GM12878 (cell line): ENCODE measurements around the gene UBE2M. TPM values are rescaled to one million over a fixed set of nuclear protein-coding genes. Genes with fewer than 3 reads are reported as not detected.

Experiments
- ATAC-seq: fragments of 200-7000 bp; cut with Tn5 transposase; 3 replicates; pipeline ENCODE4 v1.9.1; 2020; ENCODE audit warnings: mild to moderate bottlenecking, moderate library complexity
- BruUV-seq: library from RNA; stranded (reverse); fragments of 400-500 nt; replicated peaks from 2 replicates; lab custom pipeline; 2021; lab: Mats Ljungman, UMichigan
- CTCF ChIA-PET: fragments of 300-600 bp; sonication (Branson Sonifier 250); formaldehyde crosslinking; extraction: SDS; loops from one replicate; lab custom pipeline; 2021; ENCODE audit warnings: inconsistent platforms; lab: Yijun Ruan, JAX
- POLR2A ChIA-PET: fragments of 350-600 bp; formaldehyde crosslinking; extraction: SDS; loops from one replicate; lab custom pipeline; 2021; ENCODE audit warnings: inconsistent platforms; lab: Charles Lee
- RAD21 ChIA-PET: fragments of 300-600 bp; sonication (Branson Sonifier 250); formaldehyde crosslinking; loops from one replicate; lab custom pipeline; 2023; ENCODE audit warnings: antibody characterized with exemption; ENCODE audit not compliant: unreplicated experiment; lab: Charles Lee
- SMC1A ChIA-PET: fragments of 300-600 bp; sonication (Branson Sonifier 250); formaldehyde crosslinking; loops from one replicate; lab custom pipeline; 2023; ENCODE audit not compliant: unreplicated experiment, uncharacterized antibody; lab: Charles Lee
- DNase-seq: peaks from one replicate; pipeline ENCODE4 v3.0.0-alpha.2; 2011; ENCODE audit warnings: low read depth, low spot score
- FAIRE-seq: peaks from 3 replicates; lab custom pipeline; 2011; peaks lifted over from hg19 to GRCh38; lab: Jason Lieb, UNC
- H2AFZ ChIP-seq: 2 replicates; pipeline ENCODE4 v1.6.0; 2011; ENCODE audit warnings: low read depth, low read length, control low read depth; ENCODE audit not compliant: control insufficient read depth
- H3K27ac ChIP-seq: 2 replicates; pipeline ENCODE4 v1.5.1; 2011; ENCODE audit warnings: control low read depth; ENCODE audit not compliant: control insufficient read depth, insufficient read depth
- H3K27me3 ChIP-seq, 2 experiments: replicated peaks in 1 of 2; 2 replicates each; pipeline versions ENCODE4 v1.6.0 to v1.6.1; 2011; ENCODE audit warnings: low read length in 1 of 2; ENCODE audit not compliant: control insufficient read depth in 2 of 2, insufficient read depth in 2 of 2
- H3K36me3 ChIP-seq, 2 experiments: 2 replicates each; pipeline ENCODE4 v1.5.1; 2011; ENCODE audit warnings: low read length in 1 of 2; ENCODE audit not compliant: control insufficient read depth in 2 of 2, insufficient read depth in 2 of 2
- H3K4me1 ChIP-seq: 2 replicates; pipeline ENCODE4 v1.6.1; 2011; ENCODE audit warnings: mild to moderate bottlenecking, low read length, moderate library complexity, mixed read lengths; ENCODE audit not compliant: control insufficient read depth, insufficient read depth
- H3K4me2 ChIP-seq: 2 replicates; pipeline ENCODE4 v1.6.0; 2011; ENCODE audit warnings: control low read depth; ENCODE audit not compliant: control insufficient read depth, insufficient read depth
- H3K4me3 ChIP-seq: fragments of 200-600 bp; sonication (generic); 2 replicates; pipeline ENCODE4 v1.5.1; 2016
- H3K79me2 ChIP-seq: 2 replicates; pipeline ENCODE4 v1.6.0; 2011; ENCODE audit warnings: low read length; ENCODE audit not compliant: control insufficient read depth, insufficient read depth
- H3K9ac ChIP-seq: 2 replicates; pipeline ENCODE4 v1.8.0; 2011; ENCODE audit warnings: low read length, control low read depth, mixed read lengths; ENCODE audit not compliant: control insufficient read depth, insufficient read depth
- H3K9me3 ChIP-seq: replicated peaks from 3 replicates; pipeline ENCODE4 v1.5.1; 2011; ENCODE audit warnings: mild to moderate bottlenecking, low read length; ENCODE audit not compliant: control insufficient read depth, insufficient read depth
- H4K20me1 ChIP-seq: 2 replicates; pipeline ENCODE4 v1.6.0; 2011; ENCODE audit not compliant: control insufficient read depth, insufficient read depth
- BACH1 ChIP-seq: fragments of 450-650 bp; IDR thresholded peaks from 2 replicates; pipeline ENCODE4 v1.6.1; 2017; ENCODE audit warnings: mild to moderate bottlenecking, borderline replicate concordance
- EGR1 ChIP-seq, 2 experiments: IDR thresholded peaks; 1 replicate in 1 of 2; 2 replicates in 1 of 2; pipeline ENCODE4 v1.6.1; 2011 to 2012; ENCODE audit warnings: low read depth in 2 of 2, low read length in 2 of 2, borderline replicate concordance in 1 of 2, mild to moderate bottlenecking in 1 of 2, moderate library complexity in 1 of 2
- EP300 ChIP-seq, 2 experiments: fragments of 150-350 bp in 1 of 2; IDR thresholded peaks; 2 replicates each; pipeline ENCODE4 v1.6.1; 2011 to 2012; ENCODE audit warnings: low read depth in 2 of 2, low read length in 2 of 2, borderline replicate concordance in 1 of 2, improper control_type of control experiment in 1 of 2, inconsistent platforms in 1 of 2; ENCODE audit not compliant: control insufficient read depth in 1 of 2
- HDAC6 ChIP-seq: fragments of 200-600 bp; sonication (generic); IDR thresholded peaks from one replicate; pipeline ENCODE4 v1.8.0; 2017; ENCODE audit warnings: antibody characterized with exemption; ENCODE audit not compliant: unreplicated experiment
- HDGF ChIP-seq: fragments of 450-650 bp; IDR thresholded peaks from 2 replicates; pipeline ENCODE4 v1.6.1; 2016; ENCODE audit warnings: antibody characterized with exemption
- KLF5 ChIP-seq: fragments of 450-650 bp; IDR thresholded peaks from 2 replicates; pipeline ENCODE4 v1.6.1; 2014; ENCODE audit warnings: mild to moderate bottlenecking; ENCODE audit not compliant: partially characterized antibody
- NFYA ChIP-seq: IDR thresholded peaks from 2 replicates; pipeline ENCODE4 v1.6.1; 2011; ENCODE audit warnings: low read depth, mild to moderate bottlenecking, low read length, improper control_type of control experiment, borderline replicate concordance
- NFYB ChIP-seq: IDR thresholded peaks from 2 replicates; pipeline ENCODE4 v1.6.1; 2011; ENCODE audit warnings: low read depth, mild to moderate bottlenecking, low read length, improper control_type of control experiment, moderate library complexity; ENCODE audit not compliant: insufficient read depth
- RAD21 ChIP-seq: IDR thresholded peaks from 2 replicates; pipeline ENCODE4 v1.6.1; 2011; ENCODE audit warnings: mild to moderate bottlenecking, low read depth, low read length, moderate library complexity; ENCODE audit not compliant: insufficient read depth
- SP1 ChIP-seq: IDR thresholded peaks from one replicate; pipeline ENCODE4 v1.6.1; 2011; ENCODE audit warnings: low read depth, low read length
- TCF3 ChIP-seq: IDR thresholded peaks from 2 replicates; pipeline ENCODE4 v1.6.1; 2012; ENCODE audit warnings: low read depth, mild to moderate bottlenecking, low read length, borderline replicate concordance; ENCODE audit not compliant: insufficient read depth
- YY1 ChIP-seq: IDR thresholded peaks from 2 replicates; pipeline ENCODE4 v1.6.1; 2011; ENCODE audit warnings: low read depth, mild to moderate bottlenecking, low read length
- WGBS: methylation state at CpG from one replicate; pipeline ENCODE4 v1.1.6; 2016; ENCODE audit warnings: low lambda C conversion rate; ENCODE audit not compliant: insufficient replicate concordance, insufficient coverage; ENCODE audit errors: missing lambda C conversion rate; 5-methylcytosine and 5-hydroxymethylcytosine counted together
- in situ Hi-C: fragments of 300-500 bp; cut with MboI; formaldehyde crosslinking; loops from 9 replicates; pipeline ENCODE4 v1.14.3; 2018; ENCODE audit warnings: mixed read lengths
- intact Hi-C: fragments of 100-400 bp; cut with micrococcal nuclease; formaldehyde crosslinking; loops from one replicate; pipeline ENCODE4 v1.14.2; 2022; ENCODE audit not compliant: unreplicated experiment
- polyA plus RNA-seq, 11 experiments: library from polyadenylated mRNA; depleted of rRNA in 4 of 11; unstranded in 6 of 11; stranded (reverse) in 5 of 11; fragments of >200 nt; fragmentation: Nextera tagmentation in 4 of 11; fragmentation: Illumina TruSeq in 1 of 11; extraction: Ambion mirVana in 4 of 11; extraction: Trizol in 1 of 11; gene quantifications; 1 replicate in 1 of 11; 2 replicates in 10 of 11; pipeline versions ENCODE4 v1.2.1 to v1.2.3, GENCODE V29; 2011 to 2016; ENCODE audit warnings: inconsistent platforms in 2 of 11, missing spikeins in 2 of 11, low read depth in 1 of 11
- total RNA-seq, 4 experiments: library from RNA; depleted of rRNA in 3 of 4; stranded (reverse); fragments of >200 nt in 3 of 4; fragmentation: Illumina TruSeq in 1 of 4; extraction: Trizol in 1 of 4; gene quantifications; 2 replicates each; pipeline versions ENCODE4 v1.2.1 to v1.2.3, GENCODE V29; 2013 to 2021
- TF ChIP-seq, protein P1 (sequence below): fragments of 450-650 bp; IDR thresholded peaks from 2 replicates; pipeline ENCODE4 v1.6.1; 2016; ENCODE audit warnings: mild to moderate bottlenecking, moderate library complexity, borderline replicate concordance

Gene UBE2M
- total and polyA plus RNA-seq, 10 of the 15 experiments (the other 5 are each of a cell fraction or from before 2014, with no cell fraction given), result 1.4 to 105 (median 73.9) TPM

DNA sequence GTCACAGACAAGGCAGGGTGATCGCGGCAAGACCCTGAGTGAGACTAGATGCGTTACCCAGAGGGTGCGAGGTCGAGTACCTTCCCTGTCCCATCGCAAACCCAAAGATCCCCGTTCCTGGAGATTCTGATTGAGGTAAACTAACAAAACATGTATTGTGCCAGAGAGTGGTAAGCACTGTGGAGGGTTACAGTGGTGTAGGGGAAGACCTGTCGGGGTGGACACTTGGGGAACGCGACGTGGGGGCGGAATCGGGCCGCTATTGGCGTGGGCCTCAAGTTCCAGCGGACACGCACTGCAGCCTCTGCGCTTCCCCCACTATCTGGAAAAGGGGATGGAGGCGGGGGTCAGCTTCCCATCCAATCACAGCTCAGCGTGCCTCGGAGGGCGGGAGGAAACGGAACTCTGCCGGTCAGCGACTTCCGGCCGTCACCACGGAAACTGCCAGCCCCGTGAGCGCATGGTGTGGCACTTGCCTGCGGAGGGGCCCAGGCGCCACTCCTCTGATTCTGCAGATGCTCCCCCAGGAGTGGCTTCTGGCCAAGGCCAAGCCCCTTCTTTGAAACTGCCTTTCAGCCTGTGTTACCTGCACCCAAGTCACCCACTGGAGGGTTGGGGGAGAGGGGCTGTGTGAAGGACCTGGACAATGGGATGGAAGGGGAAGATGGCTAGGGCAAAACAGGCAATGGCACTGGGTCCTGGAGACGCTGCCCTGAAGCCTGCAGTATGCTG is 1.0 kb upstream of the UBE2M start (continued):
- peak in 1 of 2 experiments; percentile 44; a peak in 1 of 4 replicates for TF ChIP-seq EP300 (IDR thresholded peaks at IDR 0.05; ENCODE audit: borderline replicate concordance in 1 of 2, control insufficient read depth in 1 of 2, low read depth in 2 of 2, low read length in 2 of 2)
- TF ChIP-seq, all 136 proteins: peak for 57

DNA sequence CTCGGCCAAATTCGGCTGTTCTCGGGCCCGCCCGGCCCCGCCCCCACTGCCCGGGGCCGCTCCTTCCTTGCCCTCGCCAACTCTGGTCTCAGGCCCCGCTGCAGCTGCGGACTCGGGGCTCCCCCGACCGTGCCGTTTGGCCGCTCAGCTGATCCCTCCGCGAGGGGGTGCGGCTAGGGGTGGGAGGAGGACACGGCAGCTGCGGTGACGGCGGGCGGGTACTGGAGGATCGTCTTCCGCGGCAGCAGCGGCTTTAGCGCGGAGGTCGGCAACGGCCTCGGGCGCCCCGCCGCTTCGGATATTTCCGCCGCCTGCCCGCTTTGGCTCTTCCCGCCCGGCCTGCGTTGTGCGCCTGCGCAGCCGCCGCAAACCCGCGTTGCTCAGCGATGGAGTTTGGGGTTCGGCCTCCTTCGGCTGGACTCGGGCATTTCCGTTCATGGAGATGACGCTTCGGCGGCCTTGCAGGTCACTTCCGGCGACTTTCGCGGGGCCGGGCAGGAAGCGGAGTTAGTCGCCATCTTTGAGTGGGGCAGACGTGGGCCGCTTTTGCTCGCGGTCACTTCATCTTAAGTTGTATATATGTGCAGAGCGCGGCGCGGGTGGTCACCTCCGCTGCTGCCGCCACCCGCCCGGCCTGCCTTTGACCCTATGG is 338 bp upstream of the UBE2M start:
- RAD21 ChIA-PET, result interaction anchor here (0.6 to 1.6 kb wide), 6 partner anchors 14 to 39 kb away, joined by 3 to 5 read pairs (median 4); partner anchors contain the start of gene ZBTB45
- CTCF ChIA-PET, result interaction anchor here (1.0 to 2.4 kb wide), 4 partner anchors 13 to 39 kb away, joined by 3 to 14 read pairs (median 6); partner anchors contain the start of gene ZBTB45
- H3K9ac ChIP-seq, result peak overlapping the region; percentile 93
- no TSS peak for BruUV-seq
- intact Hi-C loops (loop anchor here (1.0 to 2.0 kb wide), 2 partner anchors 14 to 44 kb away; no protein-coding TSS in a partner anchor), in situ Hi-C loops (no loop called here)
- SMC1A ChIA-PET, result interaction anchor here (0.6 to 1.9 kb wide), 4 partner anchors 13 to 197 kb away, joined by 3 to 10 read pairs (median 4); partner anchors contain the start of gene ZBTB45
- peaks cover 50% of the 10 kb centered on the region for H3K4me1 ChIP-seq
- H3K4me3 ChIP-seq, result peak overlapping the region; percentile 89
- H3K4me2 ChIP-seq, result peak overlapping the region; percentile 88
- peaks cover 5% of the 10 kb centered on the region in 2 experiments; a peak in 3 of 4 replicates for H3K36me3 ChIP-seq
- POLR2A ChIA-PET, result interaction anchor here (0.6 to 4.7 kb wide), 10 partner anchors 12 to 70 kb away, joined by 3 to 46 read pairs (median 8); partner anchors contain the start of genes MZF1, TRIM28 and ZBTB45
- no peaks in the 10 kb centered on the region for H3K9me3 ChIP-seq
- WGBS, result 2% methylated on average over 63 of the region's 76 CpGs
- no peaks in the 10 kb centered on the region for H3K27me3 ChIP-seq
- no peaks in the 10 kb centered on the region for H4K20me1 ChIP-seq
- ATAC-seq (peak; percentile 72), FAIRE-seq (peak; percentile 100), DNase-seq (peak; percentile 95)
- peaks cover 42% of the 10 kb centered on the region for H3K79me2 ChIP-seq
- H3K27ac ChIP-seq, result peak overlapping the region; percentile 96
- H2AFZ ChIP-seq, result peak overlapping the region; percentile 86
- TF ChIP-seq, protein P1, sequence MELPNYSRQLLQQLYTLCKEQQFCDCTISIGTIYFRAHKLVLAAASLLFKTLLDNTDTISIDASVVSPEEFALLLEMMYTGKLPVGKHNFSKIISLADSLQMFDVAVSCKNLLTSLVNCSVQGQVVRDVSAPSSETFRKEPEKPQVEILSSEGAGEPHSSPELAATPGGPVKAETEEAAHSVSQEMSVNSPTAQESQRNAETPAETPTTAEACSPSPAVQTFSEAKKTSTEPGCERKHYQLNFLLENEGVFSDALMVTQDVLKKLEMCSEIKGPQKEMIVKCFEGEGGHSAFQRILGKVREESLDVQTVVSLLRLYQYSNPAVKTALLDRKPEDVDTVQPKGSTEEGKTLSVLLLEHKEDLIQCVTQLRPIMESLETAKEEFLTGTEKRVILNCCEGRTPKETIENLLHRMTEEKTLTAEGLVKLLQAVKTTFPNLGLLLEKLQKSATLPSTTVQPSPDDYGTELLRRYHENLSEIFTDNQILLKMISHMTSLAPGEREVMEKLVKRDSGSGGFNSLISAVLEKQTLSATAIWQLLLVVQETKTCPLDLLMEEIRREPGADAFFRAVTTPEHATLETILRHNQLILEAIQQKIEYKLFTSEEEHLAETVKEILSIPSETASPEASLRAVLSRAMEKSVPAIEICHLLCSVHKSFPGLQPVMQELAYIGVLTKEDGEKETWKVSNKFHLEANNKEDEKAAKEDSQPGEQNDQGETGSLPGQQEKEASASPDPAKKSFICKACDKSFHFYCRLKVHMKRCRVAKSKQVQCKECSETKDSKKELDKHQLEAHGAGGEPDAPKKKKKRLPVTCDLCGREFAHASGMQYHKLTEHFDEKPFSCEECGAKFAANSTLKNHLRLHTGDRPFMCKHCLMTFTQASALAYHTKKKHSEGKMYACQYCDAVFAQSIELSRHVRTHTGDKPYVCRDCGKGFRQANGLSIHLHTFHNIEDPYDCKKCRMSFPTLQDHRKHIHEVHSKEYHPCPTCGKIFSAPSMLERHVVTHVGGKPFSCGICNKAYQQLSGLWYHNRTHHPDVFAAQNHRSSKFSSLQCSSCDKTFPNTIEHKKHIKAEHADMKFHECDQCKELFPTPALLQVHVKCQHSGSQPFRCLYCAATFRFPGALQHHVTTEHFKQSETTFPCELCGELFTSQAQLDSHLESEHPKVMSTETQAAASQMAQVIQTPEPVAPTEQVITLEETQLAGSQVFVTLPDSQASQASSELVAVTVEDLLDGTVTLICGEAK, result peak; percentile 80
- TF ChIP-seq RAD21, result no peak
- peak; percentile 31; the same call in 1 of the 2 replicates for TF ChIP-seq BACH1
- no peak for TF ChIP-seq HDAC6
- peak; percentile 81 for TF ChIP-seq HDGF
- TF ChIP-seq NFYB, result no peak
- no peak for TF ChIP-seq KLF5
- TF ChIP-seq YY1, result peak; percentile 98
- TF ChIP-seq EGR1 (IDR thresholded peaks at IDR 0.05; ENCODE audit: borderline replicate concordance in 1 of 2, low read depth in 2 of 2, low read length in 2 of 2), result peak in 1 of 2 experiments; percentile 43; a peak in 1 of 3 replicates
- no peak for TF ChIP-seq NFYA
- TF ChIP-seq SP1, result peak; percentile 47
- peak; percentile 87 for TF ChIP-seq TCF3
